ENCODE results near the gene FABP3.

FABP3 gene

GRCh38 chr1:31394584-31395193, 21.8 kb upstream of the FABP3 start (continued):
- TF ChIP-seq, protein P1, sequence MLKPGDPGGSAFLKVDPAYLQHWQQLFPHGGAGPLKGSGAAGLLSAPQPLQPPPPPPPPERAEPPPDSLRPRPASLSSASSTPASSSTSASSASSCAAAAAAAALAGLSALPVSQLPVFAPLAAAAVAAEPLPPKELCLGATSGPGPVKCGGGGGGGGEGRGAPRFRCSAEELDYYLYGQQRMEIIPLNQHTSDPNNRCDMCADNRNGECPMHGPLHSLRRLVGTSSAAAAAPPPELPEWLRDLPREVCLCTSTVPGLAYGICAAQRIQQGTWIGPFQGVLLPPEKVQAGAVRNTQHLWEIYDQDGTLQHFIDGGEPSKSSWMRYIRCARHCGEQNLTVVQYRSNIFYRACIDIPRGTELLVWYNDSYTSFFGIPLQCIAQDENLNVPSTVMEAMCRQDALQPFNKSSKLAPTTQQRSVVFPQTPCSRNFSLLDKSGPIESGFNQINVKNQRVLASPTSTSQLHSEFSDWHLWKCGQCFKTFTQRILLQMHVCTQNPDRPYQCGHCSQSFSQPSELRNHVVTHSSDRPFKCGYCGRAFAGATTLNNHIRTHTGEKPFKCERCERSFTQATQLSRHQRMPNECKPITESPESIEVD (tag by site-specific recombination; IDR thresholded peaks at IDR 0.05): no peak
- TF ChIP-seq SP7 (tag by site-specific recombination; IDR thresholded peaks at IDR 0.05) (peak; percentile 64), ZNF623 (tag by site-specific recombination; IDR thresholded peaks at IDR 0.05) (no peak), EGR2 (tag by site-specific recombination; IDR thresholded peaks at IDR 0.05; ENCODE audit: low read depth) (no peak), ZNF549 (tag by site-specific recombination; IDR thresholded peaks at IDR 0.05) (no peak), ZNF677 (tag by site-specific recombination; IDR thresholded peaks at IDR 0.05) (no peak), ZNF571 (tag by site-specific recombination; IDR thresholded peaks at IDR 0.05) (no peak), REST (tag by site-specific recombination; IDR thresholded peaks at IDR 0.05) (peak; percentile 39), GLI4 (tag by site-specific recombination; IDR thresholded peaks at IDR 0.05) (no peak), ZBTB48 (tag by site-specific recombination; IDR thresholded peaks at IDR 0.05) (no peak; the same call in 1 of the 2 replicates), PRDM2 (tag by site-specific recombination; IDR thresholded peaks at IDR 0.05; ENCODE audit: borderline replicate concordance) (no peak), ZFP3 (tag by site-specific recombination; IDR thresholded peaks at IDR 0.05; ENCODE audit: low read depth) (no peak), ZNF2 (tag by site-specific recombination; IDR thresholded peaks at IDR 0.05) (no peak), ZBTB6 (tag by site-specific recombination; IDR thresholded peaks at IDR 0.05) (peak; percentile 72), BCL6B (tag by site-specific recombination; IDR thresholded peaks at IDR 0.05) (no peak), ZNF350 (tag by site-specific recombination; IDR thresholded peaks at IDR 0.05) (no peak), ZNF501 (tag by site-specific recombination; IDR thresholded peaks at IDR 0.05) (peak; percentile 51; the same call in 1 of the 2 replicates), ZNF654 (tag by site-specific recombination; IDR thresholded peaks at IDR 0.05; ENCODE audit: low read depth) (peak; percentile 77), ZNF645 (tag by site-specific recombination; IDR thresholded peaks at IDR 0.05) (no peak), ZSCAN18 (tag by site-specific recombination; IDR thresholded peaks at IDR 0.05) (no peak)
- TF ChIP-seq, protein P2, sequence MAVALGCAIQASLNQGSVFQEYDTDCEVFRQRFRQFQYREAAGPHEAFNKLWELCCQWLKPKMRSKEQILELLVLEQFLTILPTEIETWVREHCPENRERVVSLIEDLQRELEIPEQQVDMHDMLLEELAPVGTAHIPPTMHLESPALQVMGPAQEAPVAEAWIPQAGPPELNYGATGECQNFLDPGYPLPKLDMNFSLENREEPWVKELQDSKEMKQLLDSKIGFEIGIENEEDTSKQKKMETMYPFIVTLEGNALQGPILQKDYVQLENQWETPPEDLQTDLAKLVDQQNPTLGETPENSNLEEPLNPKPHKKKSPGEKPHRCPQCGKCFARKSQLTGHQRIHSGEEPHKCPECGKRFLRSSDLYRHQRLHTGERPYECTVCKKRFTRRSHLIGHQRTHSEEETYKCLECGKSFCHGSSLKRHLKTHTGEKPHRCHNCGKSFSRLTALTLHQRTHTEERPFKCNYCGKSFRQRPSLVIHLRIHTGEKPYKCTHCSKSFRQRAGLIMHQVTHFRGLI (tag by site-specific recombination; IDR thresholded peaks at IDR 0.05): no peak

Data from HEK293 (cell line).